Measurements from ENCODE around the gene HLA-G.

DNA sequence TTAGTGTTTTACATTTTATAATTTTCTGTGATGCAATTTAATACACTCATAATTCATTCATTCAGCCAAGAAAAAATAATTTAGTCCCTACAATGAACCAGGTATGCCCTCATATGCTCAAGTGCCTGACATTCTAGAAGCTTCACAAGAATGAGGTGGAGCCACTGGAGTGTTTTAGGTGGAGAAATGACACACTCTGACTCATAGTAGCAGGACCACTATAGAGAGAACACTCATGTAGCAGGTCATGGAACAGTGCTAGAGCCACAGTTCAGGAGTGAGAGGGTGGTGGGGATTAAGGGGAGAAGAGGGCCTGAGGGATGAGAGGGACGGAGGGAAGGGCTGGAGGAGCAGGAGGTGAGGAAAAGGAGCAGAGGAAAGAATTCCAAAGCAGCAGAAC, 1.4 kb upstream of the HLA-G start:
- TF ChIP-seq, protein P1, sequence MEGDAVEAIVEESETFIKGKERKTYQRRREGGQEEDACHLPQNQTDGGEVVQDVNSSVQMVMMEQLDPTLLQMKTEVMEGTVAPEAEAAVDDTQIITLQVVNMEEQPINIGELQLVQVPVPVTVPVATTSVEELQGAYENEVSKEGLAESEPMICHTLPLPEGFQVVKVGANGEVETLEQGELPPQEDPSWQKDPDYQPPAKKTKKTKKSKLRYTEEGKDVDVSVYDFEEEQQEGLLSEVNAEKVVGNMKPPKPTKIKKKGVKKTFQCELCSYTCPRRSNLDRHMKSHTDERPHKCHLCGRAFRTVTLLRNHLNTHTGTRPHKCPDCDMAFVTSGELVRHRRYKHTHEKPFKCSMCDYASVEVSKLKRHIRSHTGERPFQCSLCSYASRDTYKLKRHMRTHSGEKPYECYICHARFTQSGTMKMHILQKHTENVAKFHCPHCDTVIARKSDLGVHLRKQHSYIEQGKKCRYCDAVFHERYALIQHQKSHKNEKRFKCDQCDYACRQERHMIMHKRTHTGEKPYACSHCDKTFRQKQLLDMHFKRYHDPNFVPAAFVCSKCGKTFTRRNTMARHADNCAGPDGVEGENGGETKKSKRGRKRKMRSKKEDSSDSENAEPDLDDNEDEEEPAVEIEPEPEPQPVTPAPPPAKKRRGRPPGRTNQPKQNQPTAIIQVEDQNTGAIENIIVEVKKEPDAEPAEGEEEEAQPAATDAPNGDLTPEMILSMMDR (IDR thresholded peaks at IDR 0.05) = no peak
- TF ChIP-seq POLR2A (IDR thresholded peaks at IDR 0.05) (no peak), POLR2AphosphoS5 (IDR thresholded peaks at IDR 0.05) (no peak), EP300 (IDR thresholded peaks at IDR 0.05) (no peak)
